Astrocyte (in vitro differentiated cells and primary cell): ENCODE data around the gene CTIF.

Experiments used
- CTCF ChIP-seq: IDR thresholded peaks from 2 replicates; pipeline ENCODE4 v1.5.1; 2011; ENCODE audit warnings: low read depth, mild to moderate bottlenecking, inconsistent platforms, low read length, moderate library complexity; ENCODE audit not compliant: insufficient read depth
- EZH2 ChIP-seq: IDR thresholded peaks from 2 replicates; pipeline ENCODE4 v1.6.1; 2012; ENCODE audit warnings: mild to moderate bottlenecking, low read length, inconsistent platforms; ENCODE audit not compliant: insufficient read depth

DNA sequence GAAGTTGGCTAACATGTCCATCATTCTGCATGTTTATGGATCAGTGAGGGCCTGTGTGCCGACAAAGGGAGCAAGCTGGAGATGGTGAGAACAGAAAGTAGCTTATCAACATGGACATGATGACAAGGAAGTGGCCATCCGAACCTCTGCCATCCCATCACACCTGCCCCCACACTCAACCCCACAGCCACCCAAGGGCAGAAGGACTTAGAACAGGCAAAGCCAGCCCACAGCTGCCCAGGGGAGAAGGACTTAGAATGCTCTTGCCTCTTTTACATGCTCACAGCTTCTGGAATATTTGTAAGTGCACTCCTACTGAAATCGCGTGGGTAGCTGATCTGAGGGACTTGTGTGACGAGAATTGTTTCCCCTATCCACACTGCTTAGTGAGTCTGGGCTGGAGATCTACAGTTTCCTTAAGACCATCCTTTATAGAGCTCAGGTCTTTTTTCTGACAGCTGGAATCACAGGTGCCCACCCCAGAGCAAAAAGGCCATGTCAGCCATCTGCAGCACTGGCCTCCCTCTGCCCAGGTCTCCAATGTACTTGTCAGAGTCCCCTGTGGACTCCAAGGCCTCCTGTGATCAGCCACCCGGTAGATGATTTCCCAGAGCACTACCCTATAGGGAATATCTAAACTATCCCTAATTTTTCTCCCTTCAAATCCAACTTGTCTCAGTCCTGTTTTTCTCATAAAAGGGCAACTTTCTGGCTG is 257.8 kb downstream of the CTIF start:
- TF ChIP-seq CTCF (no peak), EZH2 (no peak)
